K562 (cell line): ENCODE results near the gene PPAT. TPM values are rescaled to one million over a fixed set of nuclear protein-coding genes. Genes with fewer than 3 reads are reported as not detected.
A peak's percentile ranks its signal among the peaks of the same experiment; 100 is the strongest.

ENCODE experiments used
- CEBPG ChIP-seq, 3 experiments: fragments of 200-800 bp in 1 of 3; sonication (Bioruptor generic) in 1 of 3; sonication (generic) in 1 of 3; formaldehyde crosslinking in 1 of 3; IDR thresholded peaks in 2 of 3; conservative IDR thresholded peaks in 1 of 3; 2 replicates each; pipeline versions ENCODE4 v1.6.1 to v1.8.0; 2016 to 2022; ENCODE audit warnings: missing compliant biosample characterization in 2 of 3, missing genetic modification characterization in 2 of 3, mild to moderate bottlenecking in 1 of 3, missing genetic modification reagents in 1 of 3
- DACH1 ChIP-seq: fragments of 450-650 bp; IDR thresholded peaks from 2 replicates; pipeline ENCODE4 v1.6.1; 2018; ENCODE audit not compliant: partially characterized antibody
- DMBX1 ChIP-seq: fragments of 250-450 bp; sonication (Bioruptor Pico); IDR thresholded peaks from 2 replicates; pipeline ENCODE4 v1.8.0; 2022; ENCODE audit warnings: inconsistent platforms, mild to moderate bottlenecking, moderate library complexity, borderline replicate concordance
- FOSL1 ChIP-seq: fragments of 200-800 bp; sonication (Bioruptor generic); conservative IDR thresholded peaks from 2 replicates; pipeline ENCODE4 v1.6.1; 2016; ENCODE audit warnings: missing genetic modification characterization, missing compliant biosample characterization
- HIVEP1 ChIP-seq: fragments of 250-450 bp; sonication (Bioruptor Pico); IDR thresholded peaks from 2 replicates; pipeline ENCODE4 v1.4.0; 2020; ENCODE audit warnings: mild to moderate bottlenecking
- HOXB6 ChIP-seq: fragments of 250-450 bp; sonication (Bioruptor Pico); IDR thresholded peaks from 2 replicates; pipeline ENCODE4 v1.5.1; 2022; ENCODE audit warnings: mild to moderate bottlenecking, borderline replicate concordance
- NCOA6 ChIP-seq: fragments of 450-650 bp; IDR thresholded peaks from 2 replicates; pipeline ENCODE4 v1.6.1; 2017; ENCODE audit warnings: mild to moderate bottlenecking
- PCBP2 ChIP-seq: fragments of 200-400 bp; formaldehyde crosslinking; IDR thresholded peaks from 2 replicates; pipeline ENCODE4 v1.6.1; 2018; ENCODE audit warnings: low read length, low read depth, mild to moderate bottlenecking, moderate library complexity; ENCODE audit not compliant: poor library complexity, severe bottlenecking
- SOX6 ChIP-seq: fragments of 450-650 bp; IDR thresholded peaks from 2 replicates; pipeline ENCODE4 v1.6.1; 2014; ENCODE audit warnings: mild to moderate bottlenecking
- ZNF124 ChIP-seq: sonication (generic); formaldehyde crosslinking; IDR thresholded peaks from 2 replicates; pipeline ENCODE4 v1.8.1; 2022; ENCODE audit warnings: missing genetic modification reagents
- ZNF586 ChIP-seq: fragments of 450-650 bp; formaldehyde crosslinking; conservative IDR thresholded peaks from 2 replicates; pipeline ENCODE4 v1.4.0; 2020; ENCODE audit warnings: mild to moderate bottlenecking, moderate library complexity
- polyA plus RNA-seq, 8 experiments: library from polyadenylated mRNA; depleted of rRNA in 4 of 8; stranded (reverse) in 5 of 8; unstranded in 3 of 8; fragments of >200 nt; fragmentation: Nextera tagmentation in 2 of 8; fragmentation: Illumina TruSeq in 1 of 8; extraction: Ambion mirVana in 2 of 8; extraction: Trizol in 1 of 8; gene quantifications; 2 replicates each; pipeline versions ENCODE4 v1.2.1 to v1.2.3, GENCODE V29; 2011 to 2014; ENCODE audit warnings: inconsistent platforms in 1 of 8, missing spikeins in 1 of 8
- total RNA-seq, 7 experiments: library from RNA; depleted of rRNA in 6 of 7; stranded (reverse); fragments of >200 nt in 6 of 7; fragmentation: Illumina TruSeq in 2 of 7; extraction: Trizol in 2 of 7; gene quantifications; 2 replicates each; pipeline versions ENCODE4 v1.2.1 to v1.2.3, GENCODE V29; 2011 to 2021; ENCODE audit warnings: low replicate concordance in 1 of 7
- TF ChIP-seq, protein P1 (sequence below): fragments of 250-450 bp; sonication (Bioruptor Pico); IDR thresholded peaks from 2 replicates; pipeline ENCODE4 v1.8.0; 2022; ENCODE audit warnings: inconsistent platforms, mild to moderate bottlenecking, moderate library complexity, borderline replicate concordance
- TF ChIP-seq, protein P2 (sequence below): sonication (generic); formaldehyde crosslinking; IDR thresholded peaks from 2 replicates; pipeline ENCODE4 v1.8.0; 2022; ENCODE audit warnings: mild to moderate bottlenecking, missing genetic modification reagents, borderline replicate concordance
- TF ChIP-seq, protein P3 (sequence below), 2 experiments: fragments of 450-650 bp; IDR thresholded peaks; 2 replicates each; pipeline ENCODE4 v1.6.1; 2018; ENCODE audit warnings: mild to moderate bottlenecking in 2 of 2, low read depth in 1 of 2; ENCODE audit not compliant: partially characterized antibody in 2 of 2
- TF ChIP-seq, protein P4 (sequence below): fragments of 450-650 bp; IDR thresholded peaks from 2 replicates; pipeline ENCODE4 v1.6.1; 2016; ENCODE audit warnings: antibody characterized with exemption

The PPAT gene
- total and polyA plus RNA-seq, 9 of the 15 experiments (the other 6 are each of a cell fraction or from before 2014, with no cell fraction given) = 36.2 to 75.8 (median 55.5) TPM

DNA sequence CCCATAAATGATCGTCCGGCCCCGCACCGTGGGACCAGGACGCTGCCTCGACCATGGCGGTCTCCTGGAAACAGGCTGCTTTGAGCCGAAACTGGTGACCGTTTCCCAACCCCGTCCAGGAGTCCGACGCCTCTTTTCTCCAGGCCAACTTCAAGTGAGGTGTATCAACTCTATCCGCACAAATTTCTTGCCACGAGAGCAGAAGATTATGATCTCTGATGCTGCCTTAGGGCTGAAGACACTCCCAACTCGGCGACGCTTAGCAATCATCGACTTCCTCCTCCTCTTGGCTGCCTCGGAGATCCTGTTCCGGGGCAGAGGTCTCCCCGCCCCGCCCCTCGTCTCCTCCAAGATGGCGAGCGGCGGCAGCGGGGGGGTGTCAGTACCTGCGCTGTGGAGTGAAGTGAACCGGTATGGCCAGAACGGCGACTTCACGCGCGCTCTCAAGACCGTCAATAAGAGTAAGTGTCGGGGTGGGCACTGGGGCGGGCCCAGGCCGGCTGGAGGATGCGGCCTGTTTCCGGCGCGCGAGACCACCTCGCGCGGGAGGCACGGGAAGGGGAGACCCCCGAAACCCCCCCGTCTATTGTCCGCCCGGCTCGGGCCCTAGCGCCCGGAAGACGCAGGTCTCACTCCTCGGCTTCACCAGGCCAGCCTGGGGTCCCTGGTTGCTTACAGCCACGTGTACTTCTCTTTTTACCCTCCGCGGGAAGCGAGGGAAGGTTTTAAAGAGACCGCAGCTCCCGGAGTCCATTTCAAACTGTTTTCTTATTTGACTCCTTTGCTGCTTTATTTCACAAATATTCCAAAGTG is 32.1 kb upstream of the PPAT start, which contains the start of gene SRP72 (continued):
- TF ChIP-seq, protein P1, sequence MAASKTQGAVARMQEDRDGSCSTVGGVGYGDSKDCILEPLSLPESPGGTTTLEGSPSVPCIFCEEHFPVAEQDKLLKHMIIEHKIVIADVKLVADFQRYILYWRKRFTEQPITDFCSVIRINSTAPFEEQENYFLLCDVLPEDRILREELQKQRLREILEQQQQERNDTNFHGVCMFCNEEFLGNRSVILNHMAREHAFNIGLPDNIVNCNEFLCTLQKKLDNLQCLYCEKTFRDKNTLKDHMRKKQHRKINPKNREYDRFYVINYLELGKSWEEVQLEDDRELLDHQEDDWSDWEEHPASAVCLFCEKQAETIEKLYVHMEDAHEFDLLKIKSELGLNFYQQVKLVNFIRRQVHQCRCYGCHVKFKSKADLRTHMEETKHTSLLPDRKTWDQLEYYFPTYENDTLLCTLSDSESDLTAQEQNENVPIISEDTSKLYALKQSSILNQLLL (CRISPR knock-in tag) = no peak
- no peak for TF ChIP-seq ZNF586
- no peak for TF ChIP-seq DMBX1 (CRISPR knock-in tag)
- TF ChIP-seq HIVEP1 = no peak
- TF ChIP-seq DACH1 = no peak
- no peak for TF ChIP-seq ZNF124 (CRISPR knock-in tag)
- no peak for TF ChIP-seq HOXB6
- TF ChIP-seq CEBPG (CRISPR knock-in tag; IDR thresholded peaks at IDR 0.05) = no peak
- no peak for TF ChIP-seq CEBPG (tag; conservative IDR thresholded peaks at IDR 0.05 in 1 of 2, IDR thresholded peaks at IDR 0.05 in 1 of 2)
- TF ChIP-seq PCBP2 = no peak
- peak; percentile 44; the same call in 1 of the 2 replicates for TF ChIP-seq SOX6
- TF ChIP-seq, protein P2, sequence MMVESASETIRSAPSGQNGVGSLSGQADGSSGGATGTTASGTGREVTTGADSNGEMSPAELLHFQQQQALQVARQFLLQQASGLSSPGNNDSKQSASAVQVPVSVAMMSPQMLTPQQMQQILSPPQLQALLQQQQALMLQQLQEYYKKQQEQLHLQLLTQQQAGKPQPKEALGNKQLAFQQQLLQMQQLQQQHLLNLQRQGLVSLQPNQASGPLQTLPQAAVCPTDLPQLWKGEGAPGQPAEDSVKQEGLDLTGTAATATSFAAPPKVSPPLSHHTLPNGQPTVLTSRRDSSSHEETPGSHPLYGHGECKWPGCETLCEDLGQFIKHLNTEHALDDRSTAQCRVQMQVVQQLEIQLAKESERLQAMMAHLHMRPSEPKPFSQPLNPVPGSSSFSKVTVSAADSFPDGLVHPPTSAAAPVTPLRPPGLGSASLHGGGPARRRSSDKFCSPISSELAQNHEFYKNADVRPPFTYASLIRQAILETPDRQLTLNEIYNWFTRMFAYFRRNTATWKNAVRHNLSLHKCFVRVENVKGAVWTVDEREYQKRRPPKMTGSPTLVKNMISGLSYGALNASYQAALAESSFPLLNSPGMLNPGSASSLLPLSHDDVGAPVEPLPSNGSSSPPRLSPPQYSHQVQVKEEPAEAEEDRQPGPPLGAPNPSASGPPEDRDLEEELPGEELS (CRISPR knock-in tag) = no peak
- no peak for TF ChIP-seq FOSL1 (tag)
- TF ChIP-seq, protein P3, sequence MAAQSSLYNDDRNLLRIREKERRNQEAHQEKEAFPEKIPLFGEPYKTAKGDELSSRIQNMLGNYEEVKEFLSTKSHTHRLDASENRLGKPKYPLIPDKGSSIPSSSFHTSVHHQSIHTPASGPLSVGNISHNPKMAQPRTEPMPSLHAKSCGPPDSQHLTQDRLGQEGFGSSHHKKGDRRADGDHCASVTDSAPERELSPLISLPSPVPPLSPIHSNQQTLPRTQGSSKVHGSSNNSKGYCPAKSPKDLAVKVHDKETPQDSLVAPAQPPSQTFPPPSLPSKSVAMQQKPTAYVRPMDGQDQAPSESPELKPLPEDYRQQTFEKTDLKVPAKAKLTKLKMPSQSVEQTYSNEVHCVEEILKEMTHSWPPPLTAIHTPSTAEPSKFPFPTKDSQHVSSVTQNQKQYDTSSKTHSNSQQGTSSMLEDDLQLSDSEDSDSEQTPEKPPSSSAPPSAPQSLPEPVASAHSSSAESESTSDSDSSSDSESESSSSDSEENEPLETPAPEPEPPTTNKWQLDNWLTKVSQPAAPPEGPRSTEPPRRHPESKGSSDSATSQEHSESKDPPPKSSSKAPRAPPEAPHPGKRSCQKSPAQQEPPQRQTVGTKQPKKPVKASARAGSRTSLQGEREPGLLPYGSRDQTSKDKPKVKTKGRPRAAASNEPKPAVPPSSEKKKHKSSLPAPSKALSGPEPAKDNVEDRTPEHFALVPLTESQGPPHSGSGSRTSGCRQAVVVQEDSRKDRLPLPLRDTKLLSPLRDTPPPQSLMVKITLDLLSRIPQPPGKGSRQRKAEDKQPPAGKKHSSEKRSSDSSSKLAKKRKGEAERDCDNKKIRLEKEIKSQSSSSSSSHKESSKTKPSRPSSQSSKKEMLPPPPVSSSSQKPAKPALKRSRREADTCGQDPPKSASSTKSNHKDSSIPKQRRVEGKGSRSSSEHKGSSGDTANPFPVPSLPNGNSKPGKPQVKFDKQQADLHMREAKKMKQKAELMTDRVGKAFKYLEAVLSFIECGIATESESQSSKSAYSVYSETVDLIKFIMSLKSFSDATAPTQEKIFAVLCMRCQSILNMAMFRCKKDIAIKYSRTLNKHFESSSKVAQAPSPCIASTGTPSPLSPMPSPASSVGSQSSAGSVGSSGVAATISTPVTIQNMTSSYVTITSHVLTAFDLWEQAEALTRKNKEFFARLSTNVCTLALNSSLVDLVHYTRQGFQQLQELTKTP (IDR thresholded peaks at IDR 0.05; ENCODE audit: low read depth in 1 of 2, partially characterized antibody in 2 of 2) = peak in 1 of 2 experiments; percentile 74
- TF ChIP-seq, protein P4, sequence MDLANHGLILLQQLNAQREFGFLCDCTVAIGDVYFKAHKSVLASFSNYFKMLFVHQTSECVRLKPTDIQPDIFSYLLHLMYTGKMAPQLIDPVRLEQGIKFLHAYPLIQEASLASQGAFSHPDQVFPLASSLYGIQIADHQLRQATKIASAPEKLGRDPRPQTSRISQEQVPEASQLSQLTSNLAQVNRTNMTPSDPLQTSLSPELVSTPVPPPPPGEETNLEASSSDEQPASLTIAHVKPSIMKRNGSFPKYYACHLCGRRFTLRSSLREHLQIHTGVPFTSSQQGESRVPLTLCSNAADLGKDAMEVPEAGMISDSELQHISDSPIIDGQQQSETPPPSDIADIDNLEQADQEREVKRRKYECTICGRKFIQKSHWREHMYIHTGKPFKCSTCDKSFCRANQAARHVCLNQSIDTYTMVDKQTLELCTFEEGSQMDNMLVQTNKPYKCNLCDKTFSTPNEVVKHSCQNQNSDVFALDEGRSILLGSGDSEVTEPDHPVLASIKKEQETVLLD = no peak
- TF ChIP-seq NCOA6 = no peak
